H1 (cell line): ENCODE results near the gene EPB41L3. TPM values are rescaled to one million over a fixed set of nuclear protein-coding genes. Genes with fewer than 3 reads are reported as not detected.

Experiments
- BCL11A ChIP-seq, 2 experiments: IDR thresholded peaks; one replicate each; pipeline ENCODE4 v1.6.1; 2011; ENCODE audit warnings: low read depth in 2 of 2, low read length in 2 of 2, mild to moderate bottlenecking in 2 of 2
- CBX5 ChIP-seq: fragments of 300-800, 300-1000 bp; sonication (generic); IDR thresholded peaks from 2 replicates; pipeline ENCODE4 v1.7.1; 2016; ENCODE audit warnings: antibody characterized with exemption, low read length, low read depth
- CBX8 ChIP-seq: fragments of 300-800, 300-1000 bp; sonication (generic); IDR thresholded peaks from 2 replicates; pipeline ENCODE4 v1.7.1; 2016; ENCODE audit warnings: low read depth, low read length, borderline replicate concordance
- RAD21 ChIP-seq, 2 experiments: IDR thresholded peaks in 1 of 2; conservative IDR thresholded peaks in 1 of 2; 2 replicates each; pipeline ENCODE4 v1.6.1; 2011; ENCODE audit warnings: low read depth in 2 of 2, low read length in 2 of 2, improper control_type of control experiment in 1 of 2, inconsistent platforms in 1 of 2, mild to moderate bottlenecking in 1 of 2, moderate library complexity in 1 of 2
- RBBP5 ChIP-seq: IDR thresholded peaks from 2 replicates; pipeline ENCODE4 v1.7.1; 2012; ENCODE audit warnings: low read depth, mild to moderate bottlenecking, inconsistent platforms, low read length, moderate library complexity, borderline replicate concordance
- TAF7 ChIP-seq: optimal IDR thresholded peaks from 2 replicates; pipeline ENCODE3; 2011; ENCODE audit warnings: low read depth, mild to moderate bottlenecking, inconsistent platforms, low read length, moderate library complexity, borderline replicate concordance
- polyA plus RNA-seq, 7 experiments: library from polyadenylated mRNA; depleted of rRNA in 3 of 7; stranded (reverse) in 5 of 7; unstranded in 2 of 7; fragments of >200 nt in 5 of 7; fragments of 200-250 nt in 2 of 7; gene quantifications; 1 replicate in 5 of 7; 2 replicates in 1 of 7; 4 replicates in 1 of 7; pipeline versions ENCODE4 v1.2.1 to v1.2.3, GENCODE V29; 2011 to 2013; ENCODE audit warnings: missing spikeins in 2 of 7, mixed read lengths in 2 of 7
- total RNA-seq: library from RNA; stranded (reverse); fragmentation: NEBNext Ultra II Directional; extraction: Animal tissue kit (Norgen Biotek cat#: 25700); gene quantifications from 2 replicates; pipeline ENCODE4 v1.2.1, GENCODE V29; 2021

The EPB41L3 gene
- total and polyA plus RNA-seq, 2 of the 8 experiments (the other 6 are each of a cell fraction or from before 2014, with no cell fraction given) = 7.9 to 16.1 TPM

- TF ChIP-seq CBX5 (no peak), TAF7 (no peak), RBBP5 (no peak), BCL11A (IDR thresholded peaks at IDR 0.05; ENCODE audit: low read depth in 2 of 2, low read length in 2 of 2) (no peak), CBX8 (no peak), RAD21 (IDR thresholded peaks at IDR 0.05 in 1 of 2, conservative IDR thresholded peaks at IDR 0.05 in 1 of 2; ENCODE audit: low read depth in 2 of 2, low read length in 2 of 2) (no peak)
- TF ChIP-seq, all 59 proteins: peak for 0
These were observed 150.0 kb downstream of the EPB41L3 start (continued) for GRCh38 chr18:5393779-5394178.
